PFSK-1 (cell line): ENCODE results near the gene RASGRF1.

ENCODE experiments used
- POLR2AphosphoS5 ChIP-seq: IDR thresholded peaks from 2 replicates; pipeline ENCODE4 v1.6.1; 2012; ENCODE audit warnings: low read depth, mild to moderate bottlenecking, control low read depth, low read length, moderate library complexity
- SIN3A ChIP-seq: IDR thresholded peaks from 2 replicates; pipeline ENCODE4 v1.6.1; 2012; ENCODE audit warnings: mild to moderate bottlenecking, low read length, moderate library complexity, borderline replicate concordance; ENCODE audit not compliant: insufficient read depth
- TAF1 ChIP-seq: IDR thresholded peaks from 2 replicates; pipeline ENCODE4 v1.6.1; 2012; ENCODE audit warnings: low read length, control low read depth, borderline replicate concordance; ENCODE audit not compliant: insufficient read depth
- TF ChIP-seq, protein P1 (sequence below), 2 experiments: IDR thresholded peaks; 2 replicates each; pipeline versions ENCODE4 v1.6.1 to v1.8.0; 2011 to 2012; ENCODE audit warnings: low read depth in 2 of 2, low read length in 2 of 2, control low read depth in 1 of 2, inconsistent platforms in 1 of 2, mild to moderate bottlenecking in 1 of 2, moderate library complexity in 1 of 2; ENCODE audit not compliant: insufficient read depth in 1 of 2

DNA sequence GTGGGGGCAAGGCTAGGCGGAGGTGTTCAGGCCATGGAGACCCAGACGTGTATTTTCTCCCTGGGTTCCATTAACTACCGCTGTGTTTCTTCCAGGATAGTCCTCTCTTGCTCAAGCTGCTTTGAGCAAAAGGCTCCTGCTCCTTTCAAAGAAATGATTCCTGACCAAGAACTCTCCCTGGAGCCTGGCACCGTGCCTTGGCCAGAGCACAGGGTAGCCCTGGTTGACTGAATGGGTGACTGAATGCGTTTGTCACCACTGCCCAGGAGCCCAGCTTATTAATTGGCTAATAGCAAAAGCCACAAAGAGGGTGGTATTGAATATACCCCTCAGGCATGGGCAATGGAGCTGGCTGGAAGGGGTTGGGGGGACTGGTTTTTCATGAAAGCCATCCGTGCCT, 13.9 kb downstream of the RASGRF1 start:
- TF ChIP-seq POLR2AphosphoS5 (no peak), SIN3A (no peak), TAF1 (no peak)
- TF ChIP-seq, protein P1, sequence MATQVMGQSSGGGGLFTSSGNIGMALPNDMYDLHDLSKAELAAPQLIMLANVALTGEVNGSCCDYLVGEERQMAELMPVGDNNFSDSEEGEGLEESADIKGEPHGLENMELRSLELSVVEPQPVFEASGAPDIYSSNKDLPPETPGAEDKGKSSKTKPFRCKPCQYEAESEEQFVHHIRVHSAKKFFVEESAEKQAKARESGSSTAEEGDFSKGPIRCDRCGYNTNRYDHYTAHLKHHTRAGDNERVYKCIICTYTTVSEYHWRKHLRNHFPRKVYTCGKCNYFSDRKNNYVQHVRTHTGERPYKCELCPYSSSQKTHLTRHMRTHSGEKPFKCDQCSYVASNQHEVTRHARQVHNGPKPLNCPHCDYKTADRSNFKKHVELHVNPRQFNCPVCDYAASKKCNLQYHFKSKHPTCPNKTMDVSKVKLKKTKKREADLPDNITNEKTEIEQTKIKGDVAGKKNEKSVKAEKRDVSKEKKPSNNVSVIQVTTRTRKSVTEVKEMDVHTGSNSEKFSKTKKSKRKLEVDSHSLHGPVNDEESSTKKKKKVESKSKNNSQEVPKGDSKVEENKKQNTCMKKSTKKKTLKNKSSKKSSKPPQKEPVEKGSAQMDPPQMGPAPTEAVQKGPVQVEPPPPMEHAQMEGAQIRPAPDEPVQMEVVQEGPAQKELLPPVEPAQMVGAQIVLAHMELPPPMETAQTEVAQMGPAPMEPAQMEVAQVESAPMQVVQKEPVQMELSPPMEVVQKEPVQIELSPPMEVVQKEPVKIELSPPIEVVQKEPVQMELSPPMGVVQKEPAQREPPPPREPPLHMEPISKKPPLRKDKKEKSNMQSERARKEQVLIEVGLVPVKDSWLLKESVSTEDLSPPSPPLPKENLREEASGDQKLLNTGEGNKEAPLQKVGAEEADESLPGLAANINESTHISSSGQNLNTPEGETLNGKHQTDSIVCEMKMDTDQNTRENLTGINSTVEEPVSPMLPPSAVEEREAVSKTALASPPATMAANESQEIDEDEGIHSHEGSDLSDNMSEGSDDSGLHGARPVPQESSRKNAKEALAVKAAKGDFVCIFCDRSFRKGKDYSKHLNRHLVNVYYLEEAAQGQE (IDR thresholded peaks at IDR 0.05; ENCODE audit: insufficient read depth in 1 of 2, low read depth in 2 of 2, low read length in 2 of 2), result no peak
